AG09309 (cell line): ENCODE results near the gene MAGI1.
A peak's percentile ranks its signal among the peaks of the same experiment; 100 is the strongest.

Experiments
- DNase-seq: peaks from one replicate; pipeline ENCODE4 v3.0.0-alpha.2; 2010; ENCODE audit warnings: low read depth
- H3K4me3 ChIP-seq: 2 replicates; pipeline ENCODE4 v1.5.1; 2011; ENCODE audit warnings: mild to moderate bottlenecking, low read depth, low read length, moderate library complexity; ENCODE audit not compliant: control insufficient read depth
- TF ChIP-seq, protein P1 (sequence below): IDR thresholded peaks from 2 replicates; pipeline ENCODE4 v1.5.1; 2011; ENCODE audit warnings: mild to moderate bottlenecking, low read depth, low read length, inconsistent platforms; ENCODE audit not compliant: insufficient read depth, control insufficient read depth; ENCODE audit errors: missing control alignments

Gene MAGI1

DNA sequence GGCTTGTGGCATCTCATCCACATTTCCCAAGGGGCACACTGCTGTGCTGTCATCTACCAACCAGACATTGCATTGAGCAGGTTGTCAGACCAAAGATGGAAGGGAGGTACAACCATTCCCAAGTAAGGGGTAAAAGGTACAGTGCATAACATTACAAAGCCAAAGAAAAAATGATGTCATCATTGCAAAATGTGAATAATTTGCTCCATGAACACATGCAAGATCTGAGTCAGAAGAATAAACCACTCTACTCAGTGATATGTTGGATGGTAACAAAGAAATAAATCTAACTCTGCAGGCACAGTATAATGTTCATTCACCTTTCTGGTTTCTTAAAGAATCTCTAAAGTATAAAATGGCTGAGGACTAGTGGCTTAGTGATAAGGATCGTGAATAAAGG lies 202.7 kb downstream of the MAGI1 start:
- no peak for DNase-seq
- no peak overlapping the region for H3K4me3 ChIP-seq
- TF ChIP-seq, protein P1, sequence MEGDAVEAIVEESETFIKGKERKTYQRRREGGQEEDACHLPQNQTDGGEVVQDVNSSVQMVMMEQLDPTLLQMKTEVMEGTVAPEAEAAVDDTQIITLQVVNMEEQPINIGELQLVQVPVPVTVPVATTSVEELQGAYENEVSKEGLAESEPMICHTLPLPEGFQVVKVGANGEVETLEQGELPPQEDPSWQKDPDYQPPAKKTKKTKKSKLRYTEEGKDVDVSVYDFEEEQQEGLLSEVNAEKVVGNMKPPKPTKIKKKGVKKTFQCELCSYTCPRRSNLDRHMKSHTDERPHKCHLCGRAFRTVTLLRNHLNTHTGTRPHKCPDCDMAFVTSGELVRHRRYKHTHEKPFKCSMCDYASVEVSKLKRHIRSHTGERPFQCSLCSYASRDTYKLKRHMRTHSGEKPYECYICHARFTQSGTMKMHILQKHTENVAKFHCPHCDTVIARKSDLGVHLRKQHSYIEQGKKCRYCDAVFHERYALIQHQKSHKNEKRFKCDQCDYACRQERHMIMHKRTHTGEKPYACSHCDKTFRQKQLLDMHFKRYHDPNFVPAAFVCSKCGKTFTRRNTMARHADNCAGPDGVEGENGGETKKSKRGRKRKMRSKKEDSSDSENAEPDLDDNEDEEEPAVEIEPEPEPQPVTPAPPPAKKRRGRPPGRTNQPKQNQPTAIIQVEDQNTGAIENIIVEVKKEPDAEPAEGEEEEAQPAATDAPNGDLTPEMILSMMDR: no peak

DNA sequence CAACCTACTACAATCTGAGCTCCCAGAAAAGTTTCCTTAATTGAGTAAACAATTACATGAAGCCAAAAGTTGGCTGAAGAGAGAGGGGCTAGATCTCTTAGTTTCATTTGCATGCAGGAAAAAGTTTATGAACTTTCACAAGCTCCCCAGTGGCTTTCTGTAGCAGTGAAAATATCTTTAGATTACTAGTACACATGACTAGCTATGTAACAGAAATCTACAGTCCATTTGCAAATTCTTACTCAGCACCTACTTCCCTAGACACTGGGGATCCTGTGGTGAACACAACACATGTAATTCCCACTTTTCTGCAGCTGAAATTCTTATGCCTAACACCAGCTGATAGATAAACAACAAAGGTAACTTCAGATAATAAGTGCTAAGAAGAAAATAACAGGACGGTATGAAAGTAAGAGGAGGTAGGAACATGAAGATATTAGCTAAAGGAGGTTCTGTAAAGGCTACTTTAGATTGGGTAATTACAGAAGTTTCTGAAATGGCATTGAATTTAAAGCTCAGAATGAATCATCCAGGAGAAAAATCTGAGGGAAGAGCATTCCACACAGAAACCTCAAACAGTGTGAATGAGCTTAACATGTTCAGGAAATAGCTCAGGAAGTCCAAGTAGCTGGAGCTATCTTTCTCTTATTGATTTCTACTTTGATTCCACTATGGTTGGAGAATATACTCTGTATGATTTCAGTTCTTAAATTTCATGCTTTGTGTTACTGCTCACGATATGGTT lies 204.8 kb downstream of the MAGI1 start:
- no peak overlapping the region for H3K4me3 ChIP-seq
- TF ChIP-seq, protein P1: no peak
- DNase-seq: peak; percentile 34

DNA sequence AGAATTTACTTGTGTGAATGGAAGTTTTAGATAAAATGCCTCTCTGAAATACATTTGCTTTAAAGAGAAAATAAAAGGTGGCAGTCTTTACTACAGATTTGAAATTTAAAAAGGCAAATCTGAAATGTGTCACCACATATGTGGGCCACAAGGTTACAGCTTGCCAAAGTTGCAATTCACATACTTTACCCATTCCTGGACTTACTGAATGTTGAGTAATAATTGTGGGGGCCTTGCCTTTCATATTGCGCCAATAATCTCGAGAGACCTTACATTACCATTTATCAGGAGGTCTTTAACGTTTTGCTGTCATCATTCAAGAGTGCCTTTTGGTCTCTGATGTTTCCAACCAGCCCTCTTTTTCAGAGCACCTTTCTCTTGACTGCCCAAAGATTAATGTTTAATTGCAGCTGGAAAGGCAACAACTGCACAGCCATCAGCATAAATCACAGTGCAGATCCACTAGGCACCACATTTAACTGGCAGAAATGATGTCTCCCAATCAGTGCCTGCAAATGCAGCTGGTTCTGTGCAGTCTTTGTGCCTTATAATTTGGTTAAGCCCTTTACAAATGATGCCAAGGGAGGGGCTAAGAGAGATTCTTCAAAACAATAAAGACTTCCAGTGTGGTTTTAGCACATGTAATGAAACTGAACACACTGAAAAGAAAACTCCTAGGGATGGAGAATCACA lies 206.8 kb downstream of the MAGI1 start:
- TF ChIP-seq, protein P1: no peak
- H3K4me3 ChIP-seq: no peak overlapping the region
- DNase-seq: peak; percentile 74

DNA sequence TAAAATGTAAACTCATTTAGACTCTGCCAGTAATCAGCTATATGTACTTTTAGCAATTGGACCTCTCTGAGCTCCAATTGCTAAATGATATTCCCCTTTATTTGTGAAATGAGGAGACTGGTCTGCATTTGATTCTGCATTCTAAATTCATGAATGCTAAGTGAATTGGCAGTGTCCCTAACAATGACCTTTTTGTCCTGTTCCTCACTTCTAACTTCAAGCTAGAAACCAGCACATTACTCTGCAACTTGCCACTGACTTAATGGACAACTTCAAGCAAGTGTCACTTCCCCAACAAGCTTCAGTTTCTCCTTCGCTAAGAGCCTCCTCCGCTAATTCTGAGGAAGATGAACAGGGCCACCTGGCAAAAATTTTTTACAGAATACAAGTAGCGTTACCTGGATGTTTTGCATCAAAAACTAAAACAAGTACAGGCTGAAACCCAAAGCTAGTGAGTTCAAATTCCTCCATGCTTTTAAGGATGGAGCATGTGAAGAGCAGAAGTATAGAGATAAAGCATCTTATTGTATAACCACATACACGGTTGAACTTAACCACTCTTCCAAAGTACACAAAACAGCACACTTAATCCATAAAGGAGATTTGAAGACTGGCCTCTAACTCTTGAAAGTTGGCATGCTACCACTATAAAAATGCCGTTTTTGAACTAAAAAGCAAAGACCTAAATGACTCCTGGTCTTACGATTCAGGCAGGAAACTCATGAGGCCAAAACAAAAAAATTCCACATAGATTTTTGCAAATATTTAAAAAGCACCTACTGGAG lies 207.6 kb downstream of the MAGI1 start:
- TF ChIP-seq, protein P1: no peak

DNA sequence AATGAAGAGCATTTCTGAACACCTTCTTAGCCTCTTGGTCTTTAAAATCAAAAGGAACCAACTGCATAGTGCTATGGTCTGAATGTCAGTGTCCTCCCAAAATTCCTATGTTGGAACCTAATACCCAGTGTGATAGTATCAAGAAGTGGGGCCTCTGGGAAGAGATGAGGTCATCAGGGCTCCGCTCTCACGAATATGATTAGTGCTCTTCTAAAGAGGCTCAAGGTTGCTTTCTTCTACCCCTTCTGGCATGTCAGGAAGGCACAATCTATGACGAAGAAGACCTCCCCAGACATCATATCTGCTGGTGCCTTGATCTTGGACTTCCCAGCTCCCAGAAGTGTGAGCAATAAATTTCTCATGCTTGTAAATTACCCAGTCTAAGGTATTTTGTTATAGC lies 209.5 kb downstream of the MAGI1 start:
- no peak for DNase-seq
- TF ChIP-seq, protein P1: no peak
- H3K4me3 ChIP-seq: no peak overlapping the region

More for the DNA sequence above, 207.6 kb downstream of the MAGI1 start:
- H3K4me3 ChIP-seq: no peak overlapping the region
- DNase-seq: no peak

DNA sequence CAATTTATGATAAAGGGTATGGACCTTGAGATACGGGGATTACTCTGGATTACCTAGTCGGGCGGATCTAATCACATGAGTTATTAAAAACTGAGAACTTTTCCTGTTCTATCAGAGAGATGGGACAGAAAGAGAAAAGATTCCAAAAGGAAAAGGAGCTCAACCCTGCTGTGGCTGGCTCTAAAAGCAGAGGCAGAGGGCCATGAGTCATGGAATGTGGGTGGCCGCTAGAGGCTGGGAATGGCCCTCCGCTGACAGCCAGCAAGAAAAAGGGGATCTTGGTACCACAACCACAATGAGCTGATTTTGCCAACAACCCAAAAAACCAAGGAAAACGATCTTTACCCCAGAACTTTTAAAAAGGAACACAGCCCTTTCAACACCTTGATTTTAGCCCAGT lies 210.0 kb downstream of the MAGI1 start:
- no peak for DNase-seq
- TF ChIP-seq, protein P1: no peak
- H3K4me3 ChIP-seq: no peak overlapping the region
